GM23338 (cell line): ENCODE results near the gene FRMD1. TPM values are rescaled to one million over a fixed set of nuclear protein-coding genes. Genes with fewer than 3 reads are reported as not detected.

ENCODE experiments used
- ATAC-seq: fragments of 200-7000 bp; cut with Tn5 transposase; 3 replicates; pipeline ENCODE4 v1.9.1; 2020
- DNase-seq: peaks from one replicate; pipeline ENCODE4 v3.0.0-alpha.2; 2015; ENCODE audit warnings: low spot score
- H2AFZ ChIP-seq: fragments of 200-600 bp; sonication (generic); 2 replicates; pipeline ENCODE4 v1.8.0; 2016; ENCODE audit warnings: antibody characterized with exemption, mild to moderate bottlenecking, moderate library complexity
- H3F3A ChIP-seq: fragments of 200-600 bp; sonication (generic); replicated peaks from 2 replicates; pipeline ENCODE4 v1.8.0; 2017; ENCODE audit warnings: antibody characterized with exemption, mixed run types, low read depth
- H3K27ac ChIP-seq: fragments of 200-600 bp; sonication (generic); 2 replicates; pipeline ENCODE4 v1.6.1; 2016; ENCODE audit warnings: low read depth
- H3K27me3 ChIP-seq: fragments of 200-600 bp; sonication (generic); 2 replicates; pipeline ENCODE4 v1.8.0; 2016; ENCODE audit warnings: mild to moderate bottlenecking, mixed run types, moderate library complexity; ENCODE audit not compliant: insufficient read depth
- H3K36me3 ChIP-seq: fragments of 200-600 bp; sonication (generic); 2 replicates; pipeline ENCODE4 v1.8.0; 2016; ENCODE audit warnings: mild to moderate bottlenecking; ENCODE audit not compliant: insufficient read depth
- H3K4me1 ChIP-seq: fragments of 200-600 bp; sonication (generic); 2 replicates; pipeline ENCODE4 v1.8.0; 2016; ENCODE audit warnings: mild to moderate bottlenecking, moderate library complexity; ENCODE audit not compliant: insufficient read depth
- H3K4me2 ChIP-seq: fragments of 200-600 bp; sonication (generic); 2 replicates; pipeline ENCODE4 v1.7.1; 2017; ENCODE audit warnings: mixed run types
- H3K4me3 ChIP-seq: fragments of 200-600 bp; sonication (generic); 2 replicates; pipeline ENCODE4 v1.6.1; 2016; ENCODE audit warnings: mixed run types
- H3K79me2 ChIP-seq: fragments of 200-600 bp; sonication (generic); replicated peaks from 2 replicates; pipeline ENCODE4 v1.8.0; 2017; ENCODE audit warnings: mild to moderate bottlenecking; ENCODE audit not compliant: insufficient read depth
- H3K9me2 ChIP-seq: fragments of 200-600 bp; sonication (generic); 2 replicates; pipeline ENCODE4 v1.8.0; 2017; ENCODE audit not compliant: insufficient read depth
- H4K20me1 ChIP-seq: fragments of 200-600 bp; sonication (generic); replicated peaks from 2 replicates; pipeline ENCODE4 v1.8.0; 2017; ENCODE audit warnings: mild to moderate bottlenecking; ENCODE audit not compliant: insufficient read depth
- H3K27ac Mint-ChIP-seq: 2 replicates; pipeline ENCODE4 v1.8.0; 2020; ENCODE audit warnings: inconsistent platforms, mild to moderate bottlenecking, moderate library complexity, mixed read lengths
- H3K27me3 Mint-ChIP-seq: 3 replicates; pipeline ENCODE4 v1.8.0; 2022; ENCODE audit warnings: low read depth, mild to moderate bottlenecking, moderate library complexity, mixed read lengths, inconsistent platforms; ENCODE audit not compliant: insufficient read depth, poor library complexity
- H3K36me3 Mint-ChIP-seq: 3 replicates; pipeline ENCODE4 v1.8.0; 2021; ENCODE audit warnings: low read depth, mild to moderate bottlenecking, inconsistent platforms, moderate library complexity, mixed read lengths
- H3K4me1 Mint-ChIP-seq: 3 replicates; pipeline ENCODE4 v1.8.0; 2020; ENCODE audit warnings: mild to moderate bottlenecking, inconsistent platforms, mixed read lengths
- H3K4me3 Mint-ChIP-seq: 3 replicates; pipeline ENCODE4 v1.8.0; 2021; ENCODE audit warnings: moderate library complexity, mild to moderate bottlenecking, inconsistent platforms, mixed read lengths
- H3K9me3 Mint-ChIP-seq: 3 replicates; pipeline ENCODE4 v1.8.0; 2020; ENCODE audit warnings: moderate library complexity, mild to moderate bottlenecking, inconsistent platforms, mixed read lengths
- CREB1 ChIP-seq: fragments of 250-450 bp; sonication (Bioruptor Pico); IDR thresholded peaks from 2 replicates; pipeline ENCODE4 v1.5.0; 2020; ENCODE audit warnings: low read depth, mild to moderate bottlenecking, moderate library complexity
- EZH2 ChIP-seq: fragments of 200-600 bp; sonication (generic); IDR thresholded peaks from one replicate; pipeline ENCODE4 v1.8.0; 2017; ENCODE audit warnings: antibody characterized with exemption, mild to moderate bottlenecking, low read depth; ENCODE audit not compliant: unreplicated experiment
- JUNB ChIP-seq: IDR thresholded peaks from one replicate; pipeline ENCODE4 v1.6.1; 2016; ENCODE audit warnings: antibody characterized with exemption; ENCODE audit not compliant: unreplicated experiment
- NANOG ChIP-seq: IDR thresholded peaks from 2 replicates; pipeline ENCODE4 v1.6.1; 2016; ENCODE audit warnings: antibody characterized with exemption, borderline replicate concordance
- POLR2AphosphoS5 ChIP-seq: IDR thresholded peaks from 2 replicates; pipeline ENCODE4 v1.6.1; 2016; ENCODE audit warnings: antibody characterized with exemption, low read depth
- STAT1 ChIP-seq: IDR thresholded peaks from one replicate; pipeline ENCODE4 v1.6.1; 2016; ENCODE audit warnings: antibody characterized with exemption; ENCODE audit not compliant: unreplicated experiment
- ZNF331 ChIP-seq: fragments of 250-450 bp; sonication (Bioruptor Pico); IDR thresholded peaks from 2 replicates; pipeline ENCODE4 v1.5.0; 2020; ENCODE audit warnings: low read depth, mild to moderate bottlenecking, moderate library complexity
- polyA plus RNA-seq: library from polyadenylated mRNA; unstranded; fragments of >200 nt; fragmentation: Nextera tagmentation; extraction: Ambion mirVana; gene quantifications from 2 replicates; pipeline ENCODE4 v1.2.1, GENCODE V29; 2016
- total RNA-seq: library from RNA; depleted of rRNA; stranded (reverse); fragments of >200 nt; shearing (Covaris generic); gene quantifications from 2 replicates; pipeline ENCODE4 v1.2.3, GENCODE V29; 2014
- TF ChIP-seq, protein P1 (sequence below): IDR thresholded peaks from 2 replicates; pipeline ENCODE4 v1.6.1; 2016; ENCODE audit warnings: antibody characterized with exemption
- TF ChIP-seq, protein P2 (sequence below), 2 experiments: fragments of 200-600 bp in 1 of 2; sonication (generic) in 1 of 2; conservative IDR thresholded peaks; 2 replicates each; pipeline versions ENCODE4 v1.5.1 to v1.6.1; 2016 to 2017; ENCODE audit warnings: antibody characterized with exemption in 2 of 2, low read depth in 2 of 2, mild to moderate bottlenecking in 2 of 2, moderate library complexity in 1 of 2
- TF ChIP-seq, protein P3 (sequence below): fragments of 250-450 bp; sonication (Bioruptor Pico); IDR thresholded peaks from 2 replicates; pipeline ENCODE4 v1.5.0; 2020; ENCODE audit warnings: mild to moderate bottlenecking, moderate library complexity

Gene FRMD1
- total and polyA plus RNA-seq, 2 experiments from 2014 or later = 1.0 to 2.0 TPM

DNA sequence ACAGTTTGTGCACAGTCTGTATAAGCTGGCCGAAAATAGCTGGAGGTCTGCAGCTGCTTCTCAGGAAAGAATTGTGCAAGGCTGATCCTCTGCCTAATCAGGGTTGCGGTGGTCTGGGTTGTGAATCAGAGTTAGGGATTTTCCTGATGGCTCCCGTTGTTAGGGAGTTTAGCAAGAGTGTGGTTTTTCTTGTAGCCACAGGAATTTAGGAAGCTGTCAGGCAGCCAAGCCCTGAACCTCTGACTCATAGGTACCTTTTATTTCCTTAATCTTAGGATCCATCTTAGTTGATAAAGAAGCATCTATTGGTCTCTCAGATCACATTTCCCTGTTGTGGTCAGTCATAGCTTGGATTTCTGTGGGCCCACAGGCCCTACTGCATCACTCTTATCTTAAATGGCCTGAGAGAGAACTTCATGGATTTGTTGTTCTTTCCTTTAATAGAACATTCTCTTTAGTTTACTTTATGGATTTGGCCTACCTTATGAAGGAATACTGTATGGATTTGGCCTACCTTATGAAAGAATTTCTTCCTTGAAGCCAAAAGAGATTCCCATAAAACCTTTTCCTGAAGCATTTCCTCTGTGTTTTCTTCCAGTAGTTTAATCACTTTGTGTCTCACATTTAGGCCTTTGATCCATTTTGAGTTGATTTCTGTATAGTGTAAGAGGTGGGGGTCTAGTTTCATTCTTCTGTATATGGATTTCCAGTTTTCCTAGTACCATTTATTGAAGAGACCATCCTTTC, 71.2 kb downstream of the FRMD1 start:
- Mint-ChIP-seq H3K36me3 (peaks cover 7% of the 10 kb centered on the region; the same call in 2 of the 3 replicates), H3K4me1 (no peaks in the 10 kb centered on the region; the same call in 2 of the 3 replicates), H3K9me3 (peaks cover 18% of the 10 kb centered on the region), H3K4me3 (no peak overlapping the region), H3K27ac (no peak overlapping the region), H3K27me3 (peaks cover 4% of the 10 kb centered on the region)
- Histone ChIP-seq H3K36me3 (no peaks in the 10 kb centered on the region), H3K27me3 (no peaks in the 10 kb centered on the region), H3K4me3 (no peak overlapping the region), H3K27ac (no peak overlapping the region), H3K4me1 (no peaks in the 10 kb centered on the region), H2AFZ (no peak overlapping the region), H3K4me2 (no peak overlapping the region), H3F3A (no peaks in the 10 kb centered on the region), H3K79me2 (no peaks in the 10 kb centered on the region), H3K9me2 (no peaks in the 10 kb centered on the region), H4K20me1 (no peaks in the 10 kb centered on the region)
- DNase-seq = no peak
- no peak for ATAC-seq
- no peak for TF ChIP-seq CREB1 (CRISPR knock-in tag)
- TF ChIP-seq, protein P1, sequence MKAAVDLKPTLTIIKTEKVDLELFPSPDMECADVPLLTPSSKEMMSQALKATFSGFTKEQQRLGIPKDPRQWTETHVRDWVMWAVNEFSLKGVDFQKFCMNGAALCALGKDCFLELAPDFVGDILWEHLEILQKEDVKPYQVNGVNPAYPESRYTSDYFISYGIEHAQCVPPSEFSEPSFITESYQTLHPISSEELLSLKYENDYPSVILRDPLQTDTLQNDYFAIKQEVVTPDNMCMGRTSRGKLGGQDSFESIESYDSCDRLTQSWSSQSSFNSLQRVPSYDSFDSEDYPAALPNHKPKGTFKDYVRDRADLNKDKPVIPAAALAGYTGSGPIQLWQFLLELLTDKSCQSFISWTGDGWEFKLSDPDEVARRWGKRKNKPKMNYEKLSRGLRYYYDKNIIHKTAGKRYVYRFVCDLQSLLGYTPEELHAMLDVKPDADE = no peak
- TF ChIP-seq POLR2AphosphoS5 = no peak
- TF ChIP-seq, protein P2, sequence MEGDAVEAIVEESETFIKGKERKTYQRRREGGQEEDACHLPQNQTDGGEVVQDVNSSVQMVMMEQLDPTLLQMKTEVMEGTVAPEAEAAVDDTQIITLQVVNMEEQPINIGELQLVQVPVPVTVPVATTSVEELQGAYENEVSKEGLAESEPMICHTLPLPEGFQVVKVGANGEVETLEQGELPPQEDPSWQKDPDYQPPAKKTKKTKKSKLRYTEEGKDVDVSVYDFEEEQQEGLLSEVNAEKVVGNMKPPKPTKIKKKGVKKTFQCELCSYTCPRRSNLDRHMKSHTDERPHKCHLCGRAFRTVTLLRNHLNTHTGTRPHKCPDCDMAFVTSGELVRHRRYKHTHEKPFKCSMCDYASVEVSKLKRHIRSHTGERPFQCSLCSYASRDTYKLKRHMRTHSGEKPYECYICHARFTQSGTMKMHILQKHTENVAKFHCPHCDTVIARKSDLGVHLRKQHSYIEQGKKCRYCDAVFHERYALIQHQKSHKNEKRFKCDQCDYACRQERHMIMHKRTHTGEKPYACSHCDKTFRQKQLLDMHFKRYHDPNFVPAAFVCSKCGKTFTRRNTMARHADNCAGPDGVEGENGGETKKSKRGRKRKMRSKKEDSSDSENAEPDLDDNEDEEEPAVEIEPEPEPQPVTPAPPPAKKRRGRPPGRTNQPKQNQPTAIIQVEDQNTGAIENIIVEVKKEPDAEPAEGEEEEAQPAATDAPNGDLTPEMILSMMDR (conservative IDR thresholded peaks at IDR 0.05; ENCODE audit: low read depth in 2 of 2) = no peak
- no peak for TF ChIP-seq ZNF331
- TF ChIP-seq, protein P3, sequence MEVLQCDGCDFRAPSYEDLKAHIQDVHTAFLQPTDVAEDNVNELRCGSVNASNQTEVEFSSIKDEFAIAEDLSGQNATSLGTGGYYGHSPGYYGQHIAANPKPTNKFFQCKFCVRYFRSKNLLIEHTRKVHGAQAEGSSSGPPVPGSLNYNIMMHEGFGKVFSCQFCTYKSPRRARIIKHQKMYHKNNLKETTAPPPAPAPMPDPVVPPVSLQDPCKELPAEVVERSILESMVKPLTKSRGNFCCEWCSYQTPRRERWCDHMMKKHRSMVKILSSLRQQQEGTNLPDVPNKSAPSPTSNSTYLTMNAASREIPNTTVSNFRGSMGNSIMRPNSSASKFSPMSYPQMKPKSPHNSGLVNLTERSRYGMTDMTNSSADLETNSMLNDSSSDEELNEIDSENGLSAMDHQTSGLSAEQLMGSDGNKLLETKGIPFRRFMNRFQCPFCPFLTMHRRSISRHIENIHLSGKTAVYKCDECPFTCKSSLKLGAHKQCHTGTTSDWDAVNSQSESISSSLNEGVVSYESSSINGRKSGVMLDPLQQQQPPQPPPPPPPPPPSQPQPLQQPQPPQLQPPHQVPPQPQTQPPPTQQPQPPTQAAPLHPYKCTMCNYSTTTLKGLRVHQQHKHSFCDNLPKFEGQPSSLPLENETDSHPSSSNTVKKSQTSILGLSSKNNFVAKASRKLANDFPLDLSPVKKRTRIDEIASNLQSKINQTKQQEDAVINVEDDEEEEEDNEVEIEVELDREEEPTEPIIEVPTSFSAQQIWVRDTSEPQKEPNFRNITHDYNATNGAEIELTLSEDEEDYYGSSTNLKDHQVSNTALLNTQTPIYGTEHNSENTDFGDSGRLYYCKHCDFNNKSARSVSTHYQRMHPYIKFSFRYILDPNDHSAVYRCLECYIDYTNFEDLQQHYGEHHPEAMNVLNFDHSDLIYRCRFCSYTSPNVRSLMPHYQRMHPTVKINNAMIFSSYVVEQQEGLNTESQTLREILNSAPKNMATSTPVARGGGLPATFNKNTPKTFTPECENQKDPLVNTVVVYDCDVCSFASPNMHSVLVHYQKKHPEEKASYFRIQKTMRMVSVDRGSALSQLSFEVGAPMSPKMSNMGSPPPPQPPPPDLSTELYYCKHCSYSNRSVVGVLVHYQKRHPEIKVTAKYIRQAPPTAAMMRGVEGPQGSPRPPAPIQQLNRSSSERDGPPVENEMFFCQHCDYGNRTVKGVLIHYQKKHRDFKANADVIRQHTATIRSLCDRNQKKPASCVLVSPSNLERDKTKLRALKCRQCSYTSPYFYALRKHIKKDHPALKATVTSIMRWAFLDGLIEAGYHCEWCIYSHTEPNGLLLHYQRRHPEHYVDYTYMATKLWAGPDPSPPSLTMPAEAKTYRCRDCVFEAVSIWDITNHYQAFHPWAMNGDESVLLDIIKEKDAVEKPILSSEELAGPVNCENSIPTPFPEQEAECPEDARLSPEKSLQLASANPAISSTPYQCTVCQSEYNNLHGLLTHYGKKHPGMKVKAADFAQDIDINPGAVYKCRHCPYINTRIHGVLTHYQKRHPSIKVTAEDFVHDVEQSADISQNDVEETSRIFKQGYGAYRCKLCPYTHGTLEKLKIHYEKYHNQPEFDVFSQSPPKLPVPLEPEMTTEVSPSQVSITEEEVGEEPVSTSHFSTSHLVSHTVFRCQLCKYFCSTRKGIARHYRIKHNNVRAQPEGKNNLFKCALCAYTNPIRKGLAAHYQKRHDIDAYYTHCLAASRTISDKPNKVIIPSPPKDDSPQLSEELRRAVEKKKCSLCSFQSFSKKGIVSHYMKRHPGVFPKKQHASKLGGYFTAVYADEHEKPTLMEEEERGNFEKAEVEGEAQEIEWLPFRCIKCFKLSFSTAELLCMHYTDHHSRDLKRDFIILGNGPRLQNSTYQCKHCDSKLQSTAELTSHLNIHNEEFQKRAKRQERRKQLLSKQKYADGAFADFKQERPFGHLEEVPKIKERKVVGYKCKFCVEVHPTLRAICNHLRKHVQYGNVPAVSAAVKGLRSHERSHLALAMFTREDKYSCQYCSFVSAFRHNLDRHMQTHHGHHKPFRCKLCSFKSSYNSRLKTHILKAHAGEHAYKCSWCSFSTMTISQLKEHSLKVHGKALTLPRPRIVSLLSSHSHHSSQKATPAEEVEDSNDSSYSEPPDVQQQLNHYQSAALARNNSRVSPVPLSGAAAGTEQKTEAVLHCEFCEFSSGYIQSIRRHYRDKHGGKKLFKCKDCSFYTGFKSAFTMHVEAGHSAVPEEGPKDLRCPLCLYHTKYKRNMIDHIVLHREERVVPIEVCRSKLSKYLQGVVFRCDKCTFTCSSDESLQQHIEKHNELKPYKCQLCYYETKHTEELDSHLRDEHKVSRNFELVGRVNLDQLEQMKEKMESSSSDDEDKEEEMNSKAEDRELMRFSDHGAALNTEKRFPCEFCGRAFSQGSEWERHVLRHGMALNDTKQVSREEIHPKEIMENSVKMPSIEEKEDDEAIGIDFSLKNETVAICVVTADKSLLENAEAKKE (CRISPR knock-in tag) = no peak
- no peak for TF ChIP-seq EZH2
- TF ChIP-seq STAT1 = no peak
- no peak for TF ChIP-seq NANOG
- TF ChIP-seq JUNB = no peak
